Skin of body (tissue), 2 donors: ENCODE measurements around the gene RASSF7. TPM values are rescaled to one million over a fixed set of nuclear protein-coding genes. Genes with fewer than 3 reads are reported as not detected.
A peak's percentile ranks its signal among the peaks of the same experiment; 100 is the strongest.

Experiments used
- DNase-seq: peaks from one replicate; lab custom pipeline; 2025; lab: John Stamatoyannopoulos, UW
- total RNA-seq: library from RNA; depleted of rRNA; stranded (reverse); fragments of >200 nt; gene quantifications from one replicate; pipeline ENCODE4 v1.2.3, GENCODE V29; 2014

RASSF7 gene
- total RNA-seq, 1 donor from 2014 or later, result 7.7 TPM

DNA sequence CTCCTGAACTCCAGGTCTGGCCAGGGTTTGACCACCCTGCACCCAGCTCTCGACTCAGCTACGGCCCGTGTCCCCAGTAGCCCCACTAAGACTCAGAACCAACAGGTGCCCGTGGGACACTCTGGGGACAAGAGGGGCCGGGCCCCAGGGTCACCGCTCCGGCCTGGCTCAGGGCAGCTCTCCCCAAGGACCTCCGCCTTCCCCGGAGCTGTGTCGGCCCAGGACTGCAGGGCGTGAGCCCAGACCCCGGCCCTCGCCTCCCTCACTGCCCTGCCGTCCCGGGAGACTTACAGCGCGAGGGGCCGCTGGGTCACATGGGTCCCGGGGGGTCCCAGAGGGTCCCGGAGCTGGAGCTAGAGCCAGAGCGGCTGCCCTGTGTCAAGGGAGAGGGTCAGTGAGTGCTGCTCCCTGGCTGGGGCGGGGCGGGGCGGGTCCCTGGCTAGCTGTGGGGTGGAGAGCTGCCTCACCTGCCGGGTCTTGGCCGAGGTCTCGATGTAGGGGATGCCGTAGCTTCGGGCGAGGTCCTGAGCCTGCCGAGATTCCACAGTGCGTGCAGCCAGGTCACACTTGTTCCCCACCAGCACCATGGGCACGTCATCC lies 27.7 kb upstream of the RASSF7 start:
- DNase-seq, result no peak

DNA sequence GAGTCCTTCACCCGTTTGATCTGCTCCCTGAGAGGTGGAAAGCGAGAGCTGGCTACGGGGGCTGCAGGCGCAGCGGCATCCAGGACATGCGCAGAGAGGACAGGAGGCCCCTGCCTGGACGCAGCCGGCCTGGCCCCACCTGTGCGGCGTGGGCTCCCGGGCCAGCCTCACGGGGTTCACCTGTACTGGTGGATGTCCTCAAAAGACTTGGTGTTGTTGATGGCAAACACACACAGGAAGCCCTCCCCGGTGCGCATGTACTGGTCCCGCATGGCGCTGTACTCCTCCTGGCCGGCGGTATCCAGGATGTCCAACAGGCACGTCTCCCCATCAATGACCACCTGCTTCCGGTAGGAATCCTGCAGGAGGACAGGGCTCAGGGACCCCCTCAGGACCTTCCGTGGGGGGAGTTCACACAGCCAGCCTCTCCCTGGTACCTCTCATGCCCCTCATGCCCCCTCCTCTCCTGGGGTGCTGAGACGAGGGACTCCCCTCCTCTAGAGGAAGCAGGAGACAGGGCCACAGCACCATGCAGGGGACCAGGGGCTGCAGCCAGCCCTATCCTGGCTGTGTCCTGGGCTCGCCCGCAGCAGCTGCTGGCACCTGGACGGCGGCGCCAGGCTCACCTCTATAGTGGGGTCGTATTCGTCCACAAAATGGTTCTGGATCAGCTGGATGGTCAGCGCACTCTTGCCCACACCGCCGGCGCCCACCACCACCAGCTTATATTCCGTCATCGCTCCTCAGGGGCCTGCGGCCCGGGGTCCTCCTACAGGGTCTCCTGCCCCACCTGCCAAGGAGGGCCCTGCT lies 27.0 kb upstream of the RASSF7 start:
- no peak for DNase-seq

DNA sequence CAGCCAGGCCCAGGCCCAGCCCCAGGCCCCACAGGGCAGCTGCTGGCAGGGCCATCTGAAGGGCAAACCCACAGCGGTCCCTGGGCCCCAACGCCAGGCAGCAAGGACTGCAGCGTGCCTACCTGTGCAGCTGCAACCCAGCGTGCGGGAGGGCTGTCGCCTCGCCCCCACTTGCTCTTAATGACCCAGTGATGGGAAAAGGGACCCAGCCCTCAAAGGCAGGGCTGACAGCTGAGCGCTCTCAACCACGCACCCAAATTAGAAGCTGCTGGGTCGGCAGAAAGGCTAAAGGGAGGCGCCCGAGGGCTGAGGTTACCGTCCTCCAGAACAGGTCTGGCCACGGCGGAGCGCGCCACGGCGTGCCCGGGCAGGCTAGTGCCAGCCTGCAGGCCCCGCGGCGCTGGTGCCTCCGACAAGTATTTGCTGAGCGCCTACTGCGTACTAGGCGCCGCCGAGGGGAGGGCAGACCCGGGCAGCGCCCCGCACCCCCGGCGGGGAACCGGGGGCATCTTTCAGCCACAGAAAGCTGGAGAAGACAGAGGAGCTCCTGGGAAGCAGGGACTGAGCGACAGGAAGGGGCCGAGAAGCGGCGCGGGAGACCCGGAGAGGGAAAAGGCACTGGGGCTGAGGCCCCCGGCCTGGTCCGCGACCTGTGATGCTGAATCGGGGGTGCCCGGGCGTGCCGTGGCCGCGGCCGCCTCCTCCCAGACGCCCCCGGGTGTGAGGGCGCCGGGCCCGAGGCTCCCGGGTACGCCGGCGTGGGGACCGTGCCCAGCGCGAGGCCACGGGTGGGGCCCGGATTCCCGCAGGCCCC lies 26.2 kb upstream of the RASSF7 start:
- no peak for DNase-seq

DNA sequence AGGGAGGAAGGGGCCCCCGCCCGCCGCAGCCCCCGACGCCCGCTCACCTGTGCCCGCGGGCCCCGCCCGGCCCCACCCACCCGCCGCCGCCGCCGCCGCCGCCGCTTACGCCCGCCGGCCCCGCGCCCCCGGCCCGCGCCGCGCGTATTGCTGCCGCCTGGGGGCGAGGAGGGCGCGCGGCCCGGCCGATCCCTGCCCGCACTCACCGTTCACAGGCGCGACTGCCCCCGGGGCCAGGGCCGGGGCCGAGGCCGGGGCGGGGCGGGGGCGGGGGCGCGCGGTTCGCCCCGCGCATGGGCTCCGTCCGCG lies 25.6 kb upstream of the RASSF7 start:
- DNase-seq, result no peak

DNA sequence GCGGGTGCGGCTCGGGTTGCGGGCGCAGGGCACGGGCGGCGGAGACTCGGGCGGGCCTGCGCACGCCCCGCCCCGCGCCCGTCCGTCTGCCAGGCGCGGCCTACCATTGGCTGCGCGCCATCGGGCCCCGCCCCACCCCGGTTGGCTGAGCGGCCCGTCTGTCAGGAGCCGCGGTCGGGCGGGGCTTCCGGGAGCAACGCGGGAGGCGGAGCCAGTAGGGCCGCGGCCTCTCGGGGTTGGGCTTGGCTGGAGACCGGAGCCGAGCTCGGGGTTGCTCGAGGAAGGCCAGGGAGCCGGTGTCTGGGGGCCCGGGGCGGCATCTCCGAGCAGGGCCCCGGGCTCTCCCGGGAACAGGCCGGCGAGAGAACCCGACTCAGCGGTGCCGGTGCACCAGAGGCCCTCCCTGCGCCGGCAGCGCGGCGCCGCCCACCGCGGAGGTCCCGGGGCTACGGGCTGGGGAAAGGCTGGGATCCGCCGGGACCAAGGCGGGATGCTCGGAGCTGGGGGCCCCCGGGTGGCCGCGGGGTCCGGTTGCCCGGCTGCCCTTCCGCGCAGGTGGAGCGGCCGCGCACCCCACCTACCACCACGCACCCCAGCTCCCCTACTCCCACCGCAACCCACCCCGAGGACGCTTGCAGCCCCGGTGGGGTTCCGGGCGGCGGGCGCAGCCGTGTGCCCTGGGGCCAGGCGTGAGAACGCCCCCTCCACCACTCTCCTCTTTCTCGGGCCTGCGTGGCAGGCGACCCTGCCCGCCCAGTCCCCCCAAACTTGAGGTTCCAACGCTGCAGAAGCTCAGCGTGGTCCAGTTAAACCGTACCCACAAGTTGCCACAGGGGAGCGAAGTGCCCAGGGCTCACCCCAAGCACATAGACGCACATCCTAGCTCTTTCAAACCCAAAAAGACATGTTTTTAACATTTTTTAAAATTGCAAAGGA lies 25.0 kb upstream of the RASSF7 start, which contains the start of gene HRAS:
Gene HRAS, minus strand, starts transcription at position 58 of the 936 bp plus-strand sequence.
- peak; percentile 92 for DNase-seq

DNA sequence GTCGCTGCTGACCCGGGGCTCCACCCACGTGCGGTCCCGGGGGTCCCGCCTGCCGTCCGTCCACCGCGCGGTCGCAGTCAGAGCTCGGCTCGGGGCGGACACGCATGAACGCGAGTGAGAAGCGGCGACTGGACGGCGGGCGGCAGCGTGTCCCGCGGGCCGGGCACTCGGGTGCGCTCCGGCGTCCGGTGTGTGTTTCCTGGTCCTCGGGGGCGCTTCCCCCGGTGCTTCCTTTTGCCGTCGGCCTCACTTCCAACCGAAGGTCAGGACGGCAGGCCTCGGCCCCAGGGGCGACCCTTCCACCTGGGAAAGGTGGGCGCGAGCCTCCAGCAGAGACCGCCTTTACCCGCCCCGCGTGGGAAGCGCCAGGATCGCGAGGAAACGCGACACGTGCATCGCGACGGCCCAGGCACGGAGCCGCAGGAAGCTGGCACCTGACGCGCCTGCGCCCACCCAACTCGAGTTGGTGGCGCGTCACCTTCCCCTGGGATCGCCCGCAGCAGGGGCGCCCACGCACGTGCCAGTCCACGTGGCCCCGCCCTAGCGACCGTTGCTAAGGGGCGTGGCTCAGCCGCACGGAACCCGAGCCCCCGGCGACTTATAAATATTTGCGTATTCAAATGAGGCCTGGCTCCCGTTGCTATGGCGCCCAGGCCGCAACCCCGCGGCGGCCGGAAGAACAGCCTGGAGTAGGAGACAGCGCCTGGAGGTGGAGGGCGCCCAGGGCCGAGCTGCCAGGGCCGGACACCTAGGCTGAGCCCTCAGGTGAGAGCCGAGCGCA lies 23.7 kb upstream of the RASSF7 start, which contains the start of gene LRRC56:
Gene LRRC56, plus strand, starts transcription at position 687 of the 781 bp plus-strand sequence. CDS start 3,158 bp downstream, outside the sequence.
- no peak for DNase-seq

DNA sequence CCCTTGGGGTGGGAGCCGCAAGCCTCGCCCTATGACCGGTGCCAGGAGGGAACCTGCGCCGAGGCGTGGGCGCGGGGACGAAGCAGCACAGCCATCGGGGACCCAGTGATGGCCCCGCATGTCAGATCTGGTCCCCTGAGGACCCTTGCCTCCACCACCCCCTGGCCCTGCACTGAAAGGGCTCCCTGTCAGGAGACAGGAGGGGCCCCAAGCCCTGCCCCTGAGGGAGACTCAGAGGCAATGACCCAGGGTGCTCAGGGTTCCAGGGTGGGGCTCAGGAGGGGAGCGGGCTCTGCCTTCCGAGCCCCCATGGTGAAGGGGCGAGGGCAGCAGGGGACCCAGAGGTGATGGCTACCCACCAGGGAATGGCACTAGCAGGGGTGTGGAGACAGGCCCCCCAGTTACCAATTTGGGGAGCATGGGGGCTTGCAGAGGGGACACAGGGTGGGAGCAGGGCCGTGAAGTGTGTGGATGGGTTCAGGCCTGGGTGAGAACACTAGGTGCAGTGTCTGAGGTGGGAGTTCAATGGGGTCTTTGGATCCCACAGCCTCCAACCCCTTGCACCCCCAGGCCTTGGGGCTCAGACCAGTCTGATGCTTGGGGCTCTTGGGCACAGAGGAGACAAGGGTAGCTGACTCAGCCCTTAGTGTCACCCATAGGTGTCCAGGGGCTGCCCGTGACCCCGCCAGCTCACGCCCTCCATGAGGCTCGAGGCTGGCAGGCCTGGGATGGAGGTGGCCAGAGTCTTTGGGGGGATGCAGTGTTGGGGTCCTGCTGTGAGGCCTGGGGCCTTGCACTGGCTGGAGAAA lies 22.9 kb upstream of the RASSF7 start:
- DNase-seq, result no peak

DNA sequence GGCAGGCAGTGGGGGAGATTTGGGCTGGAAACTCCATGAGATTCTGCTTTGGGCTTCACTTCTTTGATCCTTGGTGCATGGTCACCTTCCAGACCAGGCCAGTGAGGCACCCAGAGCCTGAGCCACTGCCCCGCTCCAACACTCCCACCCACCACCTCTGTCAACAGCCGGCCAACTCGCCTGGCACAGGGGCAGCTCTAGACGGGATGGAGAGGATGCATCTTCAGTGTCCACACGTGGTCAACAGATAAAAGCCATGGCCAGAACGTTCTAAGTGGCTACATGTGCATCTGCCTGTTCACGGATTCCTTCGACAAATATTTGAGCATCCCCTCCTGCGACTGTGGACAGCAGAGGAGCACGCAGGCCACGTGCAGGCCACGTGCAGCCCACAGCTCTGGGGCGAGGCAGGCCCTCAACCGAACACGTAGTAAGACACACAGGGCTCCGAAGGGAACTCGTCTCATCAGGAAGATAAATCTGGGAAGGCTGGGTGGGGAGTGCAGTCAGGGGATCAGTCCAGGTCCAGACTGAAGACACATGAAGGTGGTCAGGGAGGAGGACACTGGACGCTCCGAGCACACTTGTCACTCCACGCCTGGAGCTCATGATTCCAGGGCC lies 22.2 kb upstream of the RASSF7 start:
- no peak for DNase-seq

DNA sequence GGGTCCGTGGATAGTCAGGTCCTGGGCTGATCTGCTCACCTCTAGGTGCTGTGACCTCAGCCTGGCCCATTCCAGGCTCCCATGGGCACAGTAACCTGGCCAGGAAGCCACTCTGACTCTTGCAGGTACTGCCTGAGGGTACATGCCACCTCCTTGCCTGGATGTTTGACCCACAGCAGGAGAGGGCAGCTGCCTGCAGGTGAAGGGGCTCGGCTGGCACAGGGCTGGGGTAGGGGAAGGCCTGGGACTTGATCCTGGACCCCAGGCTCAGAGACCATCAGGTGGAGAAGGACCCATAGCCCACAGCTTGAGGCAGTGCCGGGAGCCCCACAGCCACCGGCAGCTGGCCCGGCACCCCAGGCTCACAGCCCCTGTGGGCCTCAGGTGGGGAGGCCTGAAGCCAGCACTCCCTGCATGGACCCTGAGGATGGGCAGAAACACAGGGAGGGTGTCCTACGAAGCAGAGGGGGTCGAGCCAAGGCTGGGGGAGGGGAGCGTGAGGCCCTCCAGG lies 20.7 kb upstream of the RASSF7 start:
- no peak for DNase-seq

DNA sequence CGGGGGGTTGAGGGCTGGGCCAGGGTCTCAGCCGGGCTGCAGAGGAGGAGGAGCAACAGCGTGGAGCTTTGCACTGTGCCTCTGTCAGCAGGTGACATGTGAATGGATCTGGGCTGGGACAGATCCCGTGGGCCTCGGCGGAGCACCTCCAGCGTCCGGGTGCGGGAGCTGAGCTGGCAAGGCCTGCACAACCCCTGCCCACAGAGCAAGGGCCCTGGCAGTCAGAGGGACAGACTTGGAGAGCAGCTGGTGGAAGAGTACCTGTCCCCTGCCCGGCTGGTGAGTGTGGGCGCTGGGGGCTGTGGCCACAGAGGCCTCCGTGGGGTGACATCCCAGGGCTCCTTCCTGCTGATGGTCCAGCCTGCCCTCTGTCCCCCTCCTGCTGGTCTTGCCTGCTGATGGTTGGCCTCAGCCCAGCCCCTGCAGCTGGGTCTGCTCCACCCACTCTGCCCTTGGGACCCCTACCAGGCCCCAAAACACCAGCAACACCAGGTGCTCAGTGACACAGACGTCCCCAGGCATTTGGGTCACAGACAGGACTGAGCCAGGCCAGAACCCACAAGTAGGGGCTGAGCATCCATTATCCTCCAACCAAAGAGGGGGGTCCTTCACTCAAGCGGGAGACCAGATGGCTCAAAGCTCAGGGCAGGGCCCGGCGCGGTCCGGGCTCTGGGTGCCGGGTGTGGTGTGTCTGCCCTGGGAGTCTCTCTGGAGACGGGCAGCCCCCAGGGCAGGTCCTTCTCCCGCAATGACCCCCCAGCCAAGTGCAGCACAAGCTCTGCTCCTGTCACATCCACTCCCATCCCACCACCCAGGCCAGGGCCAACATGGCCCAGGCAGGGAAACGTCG lies 20.0 kb upstream of the RASSF7 start:
- DNase-seq, result no peak

DNA sequence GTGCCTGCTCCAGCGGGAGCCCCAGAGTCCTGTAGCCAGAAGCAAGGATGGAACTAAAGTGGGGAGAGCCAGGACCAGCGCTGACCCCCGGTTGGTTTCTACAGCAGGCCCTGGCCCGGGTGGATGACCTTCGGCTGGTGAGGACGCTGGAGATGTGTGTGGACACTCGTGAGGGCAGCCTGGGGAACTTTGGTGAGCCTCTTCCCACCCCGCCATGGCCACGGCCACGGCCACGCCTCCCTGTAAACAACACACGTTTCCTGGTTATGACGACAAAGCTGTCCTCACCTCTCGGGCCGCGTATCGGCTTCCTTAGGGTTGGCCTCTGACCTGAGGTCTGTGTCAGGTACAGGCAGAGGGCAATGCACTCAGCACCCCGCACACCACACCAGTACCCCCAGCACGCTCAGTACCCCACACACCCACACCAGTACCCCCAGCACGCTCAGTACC lies 19.3 kb upstream of the RASSF7 start:
- DNase-seq, result no peak

DNA sequence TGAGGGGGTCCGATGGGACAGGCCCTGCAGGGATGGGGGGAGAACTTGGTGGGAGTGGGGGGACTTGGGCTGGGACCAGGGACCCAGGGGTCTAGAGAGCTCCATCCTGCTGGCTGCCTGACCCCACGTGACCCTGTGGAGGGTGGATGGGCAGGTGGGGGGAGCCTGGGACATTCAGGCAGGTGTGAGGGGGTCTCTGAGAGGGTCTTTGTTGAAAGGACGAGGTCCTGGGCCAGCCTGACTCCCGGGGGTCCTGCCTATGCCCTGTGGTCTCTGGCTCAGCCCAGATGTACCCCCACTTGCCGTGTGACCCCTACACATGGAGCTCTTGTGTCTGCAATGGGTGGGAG lies 16.0 kb upstream of the RASSF7 start:
- no peak for DNase-seq

DNA sequence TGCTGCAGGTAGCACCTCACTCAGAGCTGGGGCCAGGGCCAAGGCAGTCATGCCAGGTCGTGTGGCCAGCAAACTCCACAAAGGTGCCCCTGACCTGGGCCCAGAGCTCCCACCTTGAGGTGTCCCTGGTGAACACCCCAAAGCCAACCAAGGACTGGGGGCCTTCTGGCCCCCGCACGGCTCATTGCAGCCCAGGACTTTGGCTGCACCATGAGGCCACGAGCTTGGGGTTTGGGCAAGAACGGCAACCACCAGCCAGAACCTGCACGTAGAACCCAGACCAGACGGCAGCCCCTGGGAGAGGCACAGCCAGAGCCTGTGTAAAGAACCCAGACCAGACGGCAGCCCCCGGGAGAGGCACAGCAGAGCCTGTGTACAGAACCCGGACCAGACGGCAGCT lies 15.6 kb upstream of the RASSF7 start:
- DNase-seq, result no peak

DNA sequence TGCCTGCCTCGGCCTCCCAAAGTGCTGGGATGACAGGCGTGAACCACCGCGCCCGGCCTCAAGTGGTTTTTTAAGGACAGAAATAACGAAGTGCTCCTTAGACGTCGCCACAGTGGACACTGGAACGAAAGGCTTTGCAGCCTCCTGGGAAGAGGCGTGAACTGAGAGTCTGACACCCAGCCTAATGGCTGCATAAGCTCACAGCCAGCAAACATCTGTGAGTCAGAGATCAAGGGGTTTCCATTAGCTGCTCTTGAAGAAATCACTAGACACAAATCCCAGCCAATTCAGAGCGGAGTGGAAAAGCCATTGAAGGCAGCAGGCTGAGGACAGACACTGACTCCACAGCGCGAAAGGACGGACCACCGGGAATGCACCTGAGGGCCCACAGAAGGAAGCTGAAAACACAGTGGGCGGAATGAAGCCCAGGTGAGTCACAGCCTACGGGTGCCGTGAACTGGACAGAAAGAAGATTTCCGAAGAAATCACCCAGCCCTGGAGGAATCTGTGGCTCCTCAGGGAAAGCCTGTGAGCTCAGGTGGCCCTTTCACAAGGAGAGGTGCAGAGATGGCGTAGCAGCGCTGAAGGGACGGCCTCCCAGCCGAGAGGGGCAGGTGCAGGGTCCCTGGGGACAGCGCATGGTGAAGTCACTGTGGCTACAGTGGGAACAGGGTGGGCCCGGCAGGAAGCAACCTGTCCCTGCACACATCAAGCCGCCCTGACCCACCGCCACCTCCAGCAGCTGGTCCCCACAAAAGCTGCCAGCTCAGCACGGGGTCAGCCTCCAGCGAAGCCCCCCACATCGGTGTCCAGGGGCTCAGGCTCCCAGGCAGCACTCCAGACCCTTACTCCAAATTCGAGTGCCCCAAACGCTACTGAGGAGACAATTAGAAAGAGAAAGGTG lies 11.8 kb upstream of the RASSF7 start:
- no peak for DNase-seq

DNA sequence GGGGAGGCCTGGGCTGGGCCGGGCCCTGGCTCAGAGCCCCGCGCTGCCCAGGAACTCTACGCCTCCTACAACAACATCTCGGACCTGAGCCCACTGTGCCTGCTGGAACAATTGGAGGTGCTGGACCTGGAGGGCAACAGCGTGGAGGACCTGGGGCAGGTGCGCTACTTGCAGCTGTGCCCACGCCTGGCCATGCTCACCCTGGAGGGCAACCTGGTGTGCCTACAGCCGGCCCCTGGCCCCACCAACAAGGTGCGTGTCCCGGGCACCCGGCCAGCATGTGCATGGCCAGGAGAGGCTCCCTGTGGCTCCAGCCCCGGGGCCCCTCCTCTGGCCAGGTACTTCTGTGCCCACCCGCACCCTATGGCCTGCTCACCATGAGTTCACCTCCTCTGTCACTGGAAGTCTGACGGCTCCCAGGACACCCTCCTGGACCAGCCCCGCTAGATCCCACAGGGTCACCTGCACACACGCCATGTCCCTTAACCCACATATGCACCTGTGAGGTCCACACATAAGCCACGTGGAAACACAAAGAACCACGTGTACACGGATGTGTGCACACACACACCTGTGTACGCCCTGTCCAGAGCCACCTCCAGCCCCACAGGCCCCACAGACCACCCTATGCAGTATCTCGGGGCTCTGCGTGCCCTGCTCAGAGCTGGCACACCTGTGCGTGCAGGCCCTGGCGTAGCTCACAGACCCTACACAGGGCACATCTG lies 10.6 kb upstream of the RASSF7 start:
- no peak for DNase-seq

DNA sequence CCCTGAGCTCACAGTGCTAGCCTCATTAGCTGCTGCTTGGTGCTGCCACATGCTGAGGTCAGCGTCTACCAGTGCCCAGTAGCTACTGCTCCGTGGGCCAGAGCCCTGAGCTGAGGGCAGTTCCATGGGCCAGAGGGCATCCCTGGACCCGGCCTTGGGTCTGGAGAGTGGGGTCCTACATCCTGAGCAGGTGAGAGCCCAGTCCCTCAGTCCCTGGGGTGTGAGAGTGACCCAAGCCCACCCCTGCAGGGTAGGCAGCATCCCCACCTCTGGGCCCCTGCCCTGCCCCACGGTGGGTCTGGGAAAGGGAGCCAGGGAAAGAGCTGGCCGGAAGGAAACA lies 10.1 kb upstream of the RASSF7 start:
- DNase-seq, result no peak
